ENCODE data around the gene EIF2D. TPM values are rescaled to one million over a fixed set of nuclear protein-coding genes. Genes with fewer than 3 reads are reported as not detected.

Gene EIF2D
- total RNA-seq, 1 experiment from 2014 or later: 110 TPM

- peak; percentile 93 for DNase-seq
These were observed 32.4 kb downstream of the EIF2D start for GRCh38 chr1:206579747-206580437.

DNA sequence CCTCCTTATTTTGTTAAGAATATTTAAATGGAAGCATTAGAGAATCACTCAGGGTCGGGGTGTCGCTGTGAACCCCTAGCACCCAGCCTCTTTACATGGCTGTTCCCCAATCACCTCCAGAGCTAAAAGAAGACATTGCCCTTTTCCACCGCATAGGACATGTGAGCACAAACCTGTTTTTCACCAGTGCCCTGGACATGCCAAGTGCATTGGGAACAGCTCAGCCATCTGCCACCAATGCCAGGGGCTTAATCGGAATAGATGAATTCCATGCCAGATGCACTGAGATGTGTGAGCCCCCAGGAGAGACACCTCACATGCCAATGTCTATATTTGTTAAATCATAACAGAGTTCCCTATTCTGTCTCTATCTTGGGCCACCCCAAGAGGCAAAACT lies 33.3 kb downstream of the EIF2D start:
- peaks cover 28% of the 10 kb centered on the region for H3K4me1 ChIP-seq (ENCODE audit: insufficient read depth, low read length)

More at GRCh38 chr1:206579747-206580437, 32.4 kb downstream of the EIF2D start:
- ChIA-PET CTCF (interaction anchor here (0.7 kb wide), 1 partner anchor 23 kb away, joined by 3 read pairs; no protein-coding TSS in a partner anchor), POLR2A (ENCODE audit: unreplicated experiment) (interaction anchor here (0.6 kb wide), 1 partner anchor 737 kb away, joined by 3 read pairs; no protein-coding TSS in a partner anchor)
- peak overlapping the region; percentile 14 for H3K4me2 ChIP-seq (ENCODE audit: low read length)
- no peak overlapping the region for H2AFZ ChIP-seq (ENCODE audit: low read length)
- H3K9ac ChIP-seq (ENCODE audit: low read length): no peak overlapping the region
- H3K9me2 ChIP-seq (replicated peaks; ENCODE audit: low read length): no peaks in the 10 kb centered on the region
- TF ChIP-seq, protein P1, sequence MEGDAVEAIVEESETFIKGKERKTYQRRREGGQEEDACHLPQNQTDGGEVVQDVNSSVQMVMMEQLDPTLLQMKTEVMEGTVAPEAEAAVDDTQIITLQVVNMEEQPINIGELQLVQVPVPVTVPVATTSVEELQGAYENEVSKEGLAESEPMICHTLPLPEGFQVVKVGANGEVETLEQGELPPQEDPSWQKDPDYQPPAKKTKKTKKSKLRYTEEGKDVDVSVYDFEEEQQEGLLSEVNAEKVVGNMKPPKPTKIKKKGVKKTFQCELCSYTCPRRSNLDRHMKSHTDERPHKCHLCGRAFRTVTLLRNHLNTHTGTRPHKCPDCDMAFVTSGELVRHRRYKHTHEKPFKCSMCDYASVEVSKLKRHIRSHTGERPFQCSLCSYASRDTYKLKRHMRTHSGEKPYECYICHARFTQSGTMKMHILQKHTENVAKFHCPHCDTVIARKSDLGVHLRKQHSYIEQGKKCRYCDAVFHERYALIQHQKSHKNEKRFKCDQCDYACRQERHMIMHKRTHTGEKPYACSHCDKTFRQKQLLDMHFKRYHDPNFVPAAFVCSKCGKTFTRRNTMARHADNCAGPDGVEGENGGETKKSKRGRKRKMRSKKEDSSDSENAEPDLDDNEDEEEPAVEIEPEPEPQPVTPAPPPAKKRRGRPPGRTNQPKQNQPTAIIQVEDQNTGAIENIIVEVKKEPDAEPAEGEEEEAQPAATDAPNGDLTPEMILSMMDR (conservative IDR thresholded peaks at IDR 0.05; ENCODE audit: low read depth, low read length): no peak
- TF ChIP-seq EZH2 (IDR thresholded peaks at IDR 0.05; ENCODE audit: low read length, unreplicated experiment) (no peak), EZH2phosphoT487 (IDR thresholded peaks at IDR 0.05; ENCODE audit: borderline replicate concordance, low read length) (no peak)
- BruUV-seq (replicated peaks): no TSS peak
- peaks cover 3% of the 10 kb centered on the region for H3F3A ChIP-seq (ENCODE audit: low read length, unreplicated experiment)
- H3K4me3 ChIP-seq (ENCODE audit: low read length): no peak overlapping the region
- peaks cover 28% of the 10 kb centered on the region for H3K4me1 ChIP-seq (ENCODE audit: insufficient read depth, low read length)
- H4K20me1 ChIP-seq (ENCODE audit: low read length): no peaks in the 10 kb centered on the region
- no peaks in the 10 kb centered on the region for H3K9me3 ChIP-seq (ENCODE audit: low read length)
- no peaks in the 10 kb centered on the region for H3K36me3 ChIP-seq (ENCODE audit: low read depth, low read length)
- no peaks in the 10 kb centered on the region for H3K79me2 ChIP-seq (ENCODE audit: low read length)
- peak overlapping the region; percentile 40 for H3K27ac ChIP-seq (ENCODE audit: low read length)
- intact Hi-C loops (cut with micrococcal nuclease): no loop called here
- ATAC-seq: peak; percentile 85
- no peaks in the 10 kb centered on the region for H3K27me3 ChIP-seq (ENCODE audit: low read length)

More for the DNA sequence above, 33.3 kb downstream of the EIF2D start:
- DNase-seq (no peak), ATAC-seq (no peak)
- H3F3A ChIP-seq (ENCODE audit: low read length, unreplicated experiment): peaks cover 3% of the 10 kb centered on the region
- no peak overlapping the region for H3K4me2 ChIP-seq (ENCODE audit: low read length)
- no peak overlapping the region for H3K9ac ChIP-seq (ENCODE audit: low read length)
- POLR2A ChIA-PET (ENCODE audit: unreplicated experiment): no interaction called here
- TF ChIP-seq, protein P1 (conservative IDR thresholded peaks at IDR 0.05; ENCODE audit: low read depth, low read length): no peak
- no peak for TF ChIP-seq EZH2phosphoT487 (IDR thresholded peaks at IDR 0.05; ENCODE audit: borderline replicate concordance, low read length)
- TF ChIP-seq EZH2 (IDR thresholded peaks at IDR 0.05; ENCODE audit: low read length, unreplicated experiment): no peak
- no peaks in the 10 kb centered on the region for H3K36me3 ChIP-seq (ENCODE audit: low read depth, low read length)
- no peaks in the 10 kb centered on the region for H3K9me2 ChIP-seq (replicated peaks; ENCODE audit: low read length)
- no peaks in the 10 kb centered on the region for H3K27me3 ChIP-seq (ENCODE audit: low read length)
- no peak overlapping the region for H3K27ac ChIP-seq (ENCODE audit: low read length)
- H3K4me3 ChIP-seq (ENCODE audit: low read length): no peak overlapping the region
- intact Hi-C loops (cut with micrococcal nuclease): loop anchor here (1.0 kb wide), 1 partner anchor 21 kb away; no protein-coding TSS in a partner anchor
- CTCF ChIA-PET: interaction anchor here (0.7 to 2.0 kb wide), 3 partner anchors 33 to 89 kb away, joined by 3 to 8 read pairs (median 4); no protein-coding TSS in a partner anchor
- no peak overlapping the region for H2AFZ ChIP-seq (ENCODE audit: low read length)
- H4K20me1 ChIP-seq (ENCODE audit: low read length): no peaks in the 10 kb centered on the region
- H3K79me2 ChIP-seq (ENCODE audit: low read length): no peaks in the 10 kb centered on the region
- BruUV-seq (replicated peaks): no TSS peak
- no peaks in the 10 kb centered on the region for H3K9me3 ChIP-seq (ENCODE audit: low read length)

All from PC-3 (cell line).